Measurements from ENCODE around the gene AOC3.
"Not testable (repeated sequence)": the region's sequence is repeated elsewhere in the genome, so short reads cannot be mapped to it uniquely, and the experiment has no call there.

AOC3 gene

DNA sequence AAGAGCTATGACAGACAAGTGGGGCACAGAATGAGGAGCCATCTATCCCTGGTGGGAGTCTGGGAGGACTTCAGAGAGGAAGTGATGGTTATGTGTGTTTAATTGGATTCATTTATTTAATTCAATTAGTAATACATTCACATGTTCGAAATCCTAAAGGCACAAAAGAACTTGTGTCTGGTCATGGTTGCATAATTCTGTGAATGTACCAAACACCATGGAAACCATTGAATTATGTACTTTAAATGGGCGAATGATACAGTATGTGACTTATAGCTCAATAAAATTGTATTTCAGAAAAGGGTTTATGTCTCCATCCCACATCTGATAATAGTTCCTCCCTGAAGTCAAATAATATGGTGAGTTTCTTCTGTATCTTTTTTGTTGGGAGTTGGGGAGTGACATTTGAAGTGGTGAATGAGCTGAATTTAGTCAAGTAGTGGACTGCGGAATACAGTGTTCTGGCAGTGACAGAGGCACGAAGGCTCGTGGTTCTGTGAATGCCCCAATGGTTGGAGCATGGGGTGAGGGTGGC, 29.8 kb downstream of the AOC3 start:
- Histone ChIP-seq H3K27ac (ENCODE audit: insufficient read depth in 1 of 2, low read depth in 1 of 2, low read length in 2 of 2, poor library complexity in 1 of 2, severe bottlenecking in 2 of 2) (no peak overlapping the region), H3K4me1 (ENCODE audit: control extremely low read depth in 1 of 4, control insufficient read depth in 4 of 4, insufficient read depth in 4 of 4, low read length in 3 of 4) (peaks cover 0 to under 1% (median 0%) of the 10 kb centered on the region in 4 experiments), H3K27me3 (replicated peaks in 2 of 5; ENCODE audit: control insufficient read depth in 4 of 5, insufficient read depth in 5 of 5, low read length in 4 of 5) (peaks cover 0 to 3% (median 0%) of the 10 kb centered on the region in 5 experiments), H3K4me3 (ENCODE audit: control insufficient read depth in 1 of 7, extremely low read depth in 1 of 7, insufficient read depth in 4 of 7, low read depth in 2 of 7, low read length in 6 of 7) (no peak overlapping the region), H3K9me3 (ENCODE audit: control extremely low read depth in 1 of 5, control insufficient read depth in 4 of 5, insufficient read depth in 2 of 5, low read depth in 1 of 5, low read length in 4 of 5) (no peaks in the 10 kb centered on the region), H3K36me3 (ENCODE audit: control insufficient read depth in 4 of 4, insufficient read depth in 4 of 4, low read length in 3 of 4) (no peaks in the 10 kb centered on the region)
- 90% methylated on average over 3 of the region's 5 CpGs for WGBS (ENCODE audit: insufficient coverage)
- DNase-seq, result no peak
- ChIA-PET CTCF (interaction anchor here (0.6 to 1.2 kb wide), 3 partner anchors 48 to 200 kb away, joined by 3 read pairs; no protein-coding TSS in a partner anchor), POLR2A (no interaction called here)

DNA sequence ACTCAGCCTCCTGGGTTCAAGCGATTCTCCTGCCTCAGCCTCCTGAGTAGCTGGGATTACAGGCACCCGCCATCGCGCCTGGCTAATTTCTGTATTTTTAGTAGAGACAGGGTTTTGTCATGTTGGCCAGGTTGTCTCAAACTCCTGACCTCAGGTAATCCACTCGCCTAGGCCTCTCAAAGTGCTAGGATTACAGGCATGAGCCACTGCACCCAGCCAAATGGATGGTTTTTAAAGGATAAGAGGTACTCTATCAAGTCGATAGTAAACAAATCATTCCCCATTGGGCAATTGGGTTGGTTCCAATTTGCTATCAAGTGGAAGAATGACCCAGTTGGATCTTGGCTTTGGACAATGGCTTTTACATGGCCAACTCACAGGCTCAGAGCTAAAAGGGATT, 30.7 kb downstream of the AOC3 start:
- DNase-seq; H3K4me1 ChIP-seq (ENCODE audit: control extremely low read depth in 1 of 4, control insufficient read depth in 4 of 4, insufficient read depth in 4 of 4, low read length in 3 of 4); H3K27me3 ChIP-seq (replicated peaks in 2 of 5; ENCODE audit: control insufficient read depth in 4 of 5, insufficient read depth in 5 of 5, low read length in 4 of 5); H3K9me3 ChIP-seq (ENCODE audit: control extremely low read depth in 1 of 5, control insufficient read depth in 4 of 5, insufficient read depth in 2 of 5, low read depth in 1 of 5, low read length in 4 of 5); H3K36me3 ChIP-seq (ENCODE audit: control insufficient read depth in 4 of 4, insufficient read depth in 4 of 4, low read length in 3 of 4); H3K4me3 ChIP-seq (ENCODE audit: control insufficient read depth in 1 of 7, extremely low read depth in 1 of 7, insufficient read depth in 4 of 7, low read depth in 2 of 7, low read length in 6 of 7); POLR2A ChIA-PET; H3K27ac ChIP-seq (ENCODE audit: insufficient read depth in 1 of 2, low read depth in 1 of 2, low read length in 2 of 2, poor library complexity in 1 of 2, severe bottlenecking in 2 of 2): not testable (repeated sequence)
- 98% methylated on average over 6 of the region's 6 CpGs for WGBS (ENCODE audit: insufficient coverage)
- CTCF ChIA-PET, result interaction anchor here (1.1 to 1.2 kb wide), 2 partner anchors 47 to 201 kb away, joined by 3 read pairs; no protein-coding TSS in a partner anchor

DNA sequence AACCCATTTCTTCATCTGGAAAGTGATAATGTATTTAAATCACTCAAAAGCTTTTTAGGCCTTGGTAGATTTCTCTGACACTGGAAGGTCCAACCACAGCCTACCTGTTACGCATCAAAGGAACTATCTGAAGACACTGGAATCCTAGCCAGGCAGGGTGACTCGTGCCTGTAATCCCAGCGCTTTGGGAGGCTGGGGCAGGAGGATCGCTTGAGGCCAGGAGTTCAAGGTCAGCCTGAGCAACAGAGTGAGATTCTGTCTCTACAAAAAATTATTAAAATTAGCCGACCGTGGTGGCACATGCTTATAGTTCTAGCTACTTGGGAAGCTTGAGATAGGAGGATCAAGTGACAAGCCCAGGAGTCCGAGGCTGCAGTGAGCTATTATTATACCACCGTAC, 31.2 kb downstream of the AOC3 start:
- POLR2A ChIA-PET, result no interaction called here

DNA sequence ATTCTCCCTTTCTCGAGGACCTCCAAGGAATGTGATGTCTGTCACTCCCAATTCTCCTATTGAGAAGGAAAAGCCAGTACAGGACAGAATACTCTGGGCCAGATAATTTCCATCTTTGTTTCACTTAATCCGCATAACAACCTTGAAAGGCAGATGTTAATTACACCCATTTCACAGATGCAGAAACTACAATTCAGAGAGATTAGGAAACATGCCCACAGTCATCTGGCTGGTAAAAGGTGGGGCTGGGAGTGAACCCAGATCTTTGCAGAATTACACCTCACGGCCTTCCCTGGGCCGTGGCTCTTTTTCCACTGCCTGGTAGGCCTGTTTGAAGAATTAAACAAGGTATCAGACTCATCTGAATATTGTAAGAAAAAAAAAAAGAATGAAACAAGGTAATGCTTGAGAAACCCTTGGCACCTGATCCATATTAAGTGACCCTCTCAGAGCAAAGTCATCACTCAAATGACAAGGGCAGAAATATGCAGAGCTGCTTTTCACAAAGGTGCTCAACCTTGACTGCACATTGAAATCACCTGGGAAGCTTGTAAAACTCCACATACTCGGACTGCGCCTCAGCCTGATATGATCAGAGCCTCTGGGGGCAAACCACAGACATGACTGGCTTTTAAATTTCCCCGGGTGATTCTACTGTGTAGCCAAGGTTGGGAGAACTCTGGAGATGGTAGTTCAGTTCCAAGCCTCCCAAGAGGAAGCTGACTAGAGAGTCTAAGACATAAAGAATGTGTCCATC, 33.0 kb downstream of the AOC3 start:
- 94% methylated on average over 5 of the region's 7 CpGs for WGBS (ENCODE audit: insufficient coverage)
- no peaks in the 10 kb centered on the region for H3K9me3 ChIP-seq (ENCODE audit: control extremely low read depth in 1 of 5, control insufficient read depth in 4 of 5, insufficient read depth in 2 of 5, low read depth in 1 of 5, low read length in 4 of 5)
- peaks cover 0 to 1% (median 0%) of the 10 kb centered on the region in 5 experiments for H3K27me3 ChIP-seq (replicated peaks in 2 of 5; ENCODE audit: control insufficient read depth in 4 of 5, insufficient read depth in 5 of 5, low read length in 4 of 5)
- no peak overlapping the region for H3K27ac ChIP-seq (ENCODE audit: insufficient read depth in 1 of 2, low read depth in 1 of 2, low read length in 2 of 2, poor library complexity in 1 of 2, severe bottlenecking in 2 of 2)
- H3K36me3 ChIP-seq (ENCODE audit: control insufficient read depth in 4 of 4, insufficient read depth in 4 of 4, low read length in 3 of 4), result no peaks in the 10 kb centered on the region
- DNase-seq, result no peak
- CTCF ChIA-PET, result interaction anchor here (1.3 kb wide), 1 partner anchor 10 kb away, joined by 3 read pairs; no protein-coding TSS in a partner anchor
- POLR2A ChIA-PET, result interaction anchor here (0.6 kb wide), 1 partner anchor 11 kb away, joined by 3 read pairs; no protein-coding TSS in a partner anchor
- H3K4me3 ChIP-seq (ENCODE audit: control insufficient read depth in 1 of 7, extremely low read depth in 1 of 7, insufficient read depth in 4 of 7, low read depth in 2 of 7, low read length in 6 of 7), result no peak overlapping the region
- H3K4me1 ChIP-seq (ENCODE audit: control extremely low read depth in 1 of 4, control insufficient read depth in 4 of 4, insufficient read depth in 4 of 4, low read length in 3 of 4), result peaks cover 0 to 12% (median 3%) of the 10 kb centered on the region in 4 experiments

More for the DNA sequence above, 31.2 kb downstream of the AOC3 start:
- over 99% methylated on average over 8 of the region's 8 CpGs for WGBS (ENCODE audit: insufficient coverage)
- H3K36me3 ChIP-seq (ENCODE audit: control insufficient read depth in 4 of 4, insufficient read depth in 4 of 4, low read length in 3 of 4), result no peaks in the 10 kb centered on the region
- no peak overlapping the region for H3K4me3 ChIP-seq (ENCODE audit: control insufficient read depth in 1 of 7, extremely low read depth in 1 of 7, insufficient read depth in 4 of 7, low read depth in 2 of 7, low read length in 6 of 7)
- H3K9me3 ChIP-seq (ENCODE audit: control extremely low read depth in 1 of 5, control insufficient read depth in 4 of 5, insufficient read depth in 2 of 5, low read depth in 1 of 5, low read length in 4 of 5), result no peaks in the 10 kb centered on the region
- DNase-seq, result no peak
- CTCF ChIA-PET, result interaction anchor here (0.8 to 1.1 kb wide), 2 partner anchors 9 to 47 kb away, joined by 3 read pairs; no protein-coding TSS in a partner anchor
- H3K4me1 ChIP-seq (ENCODE audit: control extremely low read depth in 1 of 4, control insufficient read depth in 4 of 4, insufficient read depth in 4 of 4, low read length in 3 of 4), result peaks cover 0 to 12% (median 3%) of the 10 kb centered on the region in 4 experiments
- H3K27ac ChIP-seq (ENCODE audit: insufficient read depth in 1 of 2, low read depth in 1 of 2, low read length in 2 of 2, poor library complexity in 1 of 2, severe bottlenecking in 2 of 2), result no peak overlapping the region
- peaks cover 0 to 2% (median 0%) of the 10 kb centered on the region in 5 experiments for H3K27me3 ChIP-seq (replicated peaks in 2 of 5; ENCODE audit: control insufficient read depth in 4 of 5, insufficient read depth in 5 of 5, low read length in 4 of 5)

DNA sequence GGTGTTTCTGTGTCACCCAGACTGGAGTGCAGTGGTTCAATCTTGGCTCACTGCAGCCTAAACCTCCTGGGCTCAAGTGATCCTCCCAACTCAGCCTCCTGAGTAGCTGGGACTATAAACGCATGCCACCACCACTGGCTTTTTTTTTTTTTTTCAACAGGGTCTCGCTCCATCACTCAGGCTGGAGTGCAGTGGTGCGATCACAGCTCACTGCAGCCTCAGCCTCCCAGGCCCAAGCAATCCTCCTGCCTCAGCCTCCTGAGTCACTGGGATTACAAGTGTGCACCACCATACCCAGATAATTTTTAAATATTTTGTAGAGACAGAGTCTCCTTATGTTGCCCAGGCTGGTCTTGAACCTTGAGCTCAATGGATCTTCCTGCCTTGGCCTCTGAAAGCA, 34.8 kb downstream of the AOC3 start:
- peaks cover 0 to 12% (median 3%) of the 10 kb centered on the region in 4 experiments for H3K4me1 ChIP-seq (ENCODE audit: control extremely low read depth in 1 of 4, control insufficient read depth in 4 of 4, insufficient read depth in 4 of 4, low read length in 3 of 4)
- CTCF ChIA-PET; H3K36me3 ChIP-seq (ENCODE audit: control insufficient read depth in 4 of 4, insufficient read depth in 4 of 4, low read length in 3 of 4); H3K27me3 ChIP-seq (replicated peaks in 2 of 5; ENCODE audit: control insufficient read depth in 4 of 5, insufficient read depth in 5 of 5, low read length in 4 of 5); H3K4me3 ChIP-seq (ENCODE audit: control insufficient read depth in 1 of 7, extremely low read depth in 1 of 7, insufficient read depth in 4 of 7, low read depth in 2 of 7, low read length in 6 of 7); H3K9me3 ChIP-seq (ENCODE audit: control extremely low read depth in 1 of 5, control insufficient read depth in 4 of 5, insufficient read depth in 2 of 5, low read depth in 1 of 5, low read length in 4 of 5); DNase-seq; H3K27ac ChIP-seq (ENCODE audit: insufficient read depth in 1 of 2, low read depth in 1 of 2, low read length in 2 of 2, poor library complexity in 1 of 2, severe bottlenecking in 2 of 2); POLR2A ChIA-PET: not testable (repeated sequence)
- 100% methylated on average over 1 of the region's 3 CpGs for WGBS (ENCODE audit: insufficient coverage)

DNA sequence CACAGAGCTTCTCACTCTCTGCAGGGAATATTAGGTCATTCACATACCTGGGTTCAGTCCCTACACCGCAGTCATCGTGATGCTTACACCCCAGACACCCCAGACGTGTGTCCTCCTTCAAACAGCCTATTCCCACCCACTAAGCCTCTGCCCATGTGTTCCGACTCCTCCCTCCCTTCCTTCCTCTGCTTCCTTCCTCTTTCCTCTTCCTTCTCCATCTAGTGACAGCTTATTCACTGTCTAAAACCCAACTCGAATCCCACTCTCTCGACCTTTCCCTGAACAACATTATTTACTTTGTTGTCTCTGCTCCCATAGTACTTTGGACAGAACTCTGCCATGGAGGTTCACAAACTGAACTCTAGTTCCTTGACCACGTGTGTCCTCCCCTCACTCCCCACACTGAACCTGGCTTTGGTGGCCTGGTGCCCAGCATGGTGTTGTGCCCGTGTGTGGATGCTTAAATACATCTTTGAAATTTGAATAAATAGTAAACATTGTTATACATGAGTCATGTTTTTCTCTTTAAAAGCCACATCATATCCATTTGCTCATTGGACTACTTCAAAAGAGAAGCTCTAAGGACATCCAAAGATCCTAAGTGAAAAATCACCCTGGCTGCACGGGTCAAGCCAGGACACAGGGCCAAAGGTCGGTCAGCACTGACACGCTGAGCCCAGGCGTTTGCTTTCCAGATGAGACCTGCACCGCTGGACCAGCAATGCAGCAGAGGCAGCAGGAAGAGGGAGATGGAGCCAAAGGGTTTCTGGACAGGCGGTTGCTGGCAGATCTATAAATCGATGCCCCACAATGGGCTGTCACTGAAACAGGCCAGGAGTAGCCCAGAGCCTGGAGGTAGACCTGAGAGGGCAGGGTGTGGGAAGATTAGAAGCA, 35.5 kb downstream of the AOC3 start:
- DNase-seq, result peak in 2 of 3 donors; percentile 21
- H3K27ac ChIP-seq (ENCODE audit: insufficient read depth in 1 of 2, low read depth in 1 of 2, low read length in 2 of 2, poor library complexity in 1 of 2, severe bottlenecking in 2 of 2), result no peak overlapping the region
- CTCF ChIA-PET, result interaction anchor here (0.6 kb wide), 1 partner anchor 44 kb away, joined by 3 read pairs; no protein-coding TSS in a partner anchor
- POLR2A ChIA-PET, result no interaction called here
- H3K9me3 ChIP-seq (ENCODE audit: control extremely low read depth in 1 of 5, control insufficient read depth in 4 of 5, insufficient read depth in 2 of 5, low read depth in 1 of 5, low read length in 4 of 5), result no peaks in the 10 kb centered on the region
- H3K27me3 ChIP-seq (replicated peaks in 2 of 5; ENCODE audit: control insufficient read depth in 4 of 5, insufficient read depth in 5 of 5, low read length in 4 of 5), result no peaks in the 10 kb centered on the region
- no peak overlapping the region for H3K4me3 ChIP-seq (ENCODE audit: control insufficient read depth in 1 of 7, extremely low read depth in 1 of 7, insufficient read depth in 4 of 7, low read depth in 2 of 7, low read length in 6 of 7)
- H3K4me1 ChIP-seq (ENCODE audit: control extremely low read depth in 1 of 4, control insufficient read depth in 4 of 4, insufficient read depth in 4 of 4, low read length in 3 of 4), result peaks cover 0 to 15% (median 3%) of the 10 kb centered on the region in 4 experiments
- no peaks in the 10 kb centered on the region for H3K36me3 ChIP-seq (ENCODE audit: control insufficient read depth in 4 of 4, insufficient read depth in 4 of 4, low read length in 3 of 4)
- WGBS (ENCODE audit: insufficient coverage), result 56% methylated on average over 13 of the region's 15 CpGs

Data from common myeloid progenitor, CD34-positive (primary cell).